Activated CD4-positive, CD25-positive, alpha-beta regulatory T cell treated with anti-CD3 and anti-CD28 coated beads, Interleukin-2, amount 50 U/mL, for 24 hours (primary cell): Measurements from ENCODE around the gene RO60.
A peak's percentile ranks its signal among the peaks of the same experiment; 100 is the strongest.
"Not testable (repeated sequence)": the region's sequence is repeated elsewhere in the genome, so short reads cannot be mapped to it uniquely, and the experiment has no call there.

Experiments used
- ATAC-seq, 2 donors: fragments of 150-1000 bp; cut with Tn5 transposase; one replicate each; pipeline ENCODE4 v1.10.0; 2021; ENCODE audit warnings: mild to moderate bottlenecking in 1 of 2, moderate library complexity in 1 of 2

RO60 gene

DNA sequence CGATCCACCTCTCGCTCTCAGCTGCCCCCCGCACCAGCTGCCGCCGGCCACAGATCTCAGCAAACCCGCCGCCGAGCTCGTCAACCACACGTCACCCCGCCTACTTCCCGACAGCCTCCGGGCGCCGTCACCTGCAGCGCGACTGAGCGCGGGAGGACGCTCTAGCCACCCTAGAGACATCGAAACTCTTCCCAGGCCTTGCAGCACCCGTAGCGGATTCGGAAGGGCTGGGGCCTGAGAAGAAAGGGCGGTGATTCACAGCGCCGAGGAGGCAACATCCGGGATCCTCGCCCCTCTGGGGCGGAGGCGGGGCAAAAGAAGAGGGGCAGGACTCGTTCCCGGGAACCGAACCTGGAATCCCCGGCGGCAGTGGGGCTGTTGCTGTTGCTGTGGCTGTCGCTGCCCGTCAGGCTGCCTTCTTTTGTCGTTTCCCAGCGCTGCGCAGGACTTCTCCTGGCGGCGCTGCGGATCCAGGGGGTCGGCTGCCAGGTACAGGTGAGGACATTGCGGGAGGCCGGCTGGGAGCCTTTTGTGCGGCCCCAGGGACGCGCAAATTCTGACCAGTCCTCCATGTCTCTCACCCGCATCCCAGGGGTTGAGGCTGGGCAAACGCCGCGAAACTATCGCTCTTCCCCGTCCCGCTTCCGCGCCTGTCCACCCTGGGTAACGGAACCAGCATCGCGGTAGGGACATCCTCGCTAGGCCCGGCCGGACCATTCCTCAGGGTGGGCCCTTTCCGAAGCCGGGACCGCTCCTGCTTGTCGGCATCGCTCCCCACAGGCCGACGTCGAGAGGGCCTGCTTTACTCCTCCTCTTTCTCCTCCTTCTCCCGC is at the start of gene RO60, which contains the start of gene UCHL5:
Gene RO60 (plus strand): TSS at position 331 of the 833 bp plus-strand sequence. CDS start 9,443 bp downstream, outside the sequence.
Gene UCHL5 (minus strand): TSS at position 79 of the 833 bp plus-strand sequence. CDS start 100 bp downstream, outside the sequence.
- peak; percentile 96 for ATAC-seq

DNA sequence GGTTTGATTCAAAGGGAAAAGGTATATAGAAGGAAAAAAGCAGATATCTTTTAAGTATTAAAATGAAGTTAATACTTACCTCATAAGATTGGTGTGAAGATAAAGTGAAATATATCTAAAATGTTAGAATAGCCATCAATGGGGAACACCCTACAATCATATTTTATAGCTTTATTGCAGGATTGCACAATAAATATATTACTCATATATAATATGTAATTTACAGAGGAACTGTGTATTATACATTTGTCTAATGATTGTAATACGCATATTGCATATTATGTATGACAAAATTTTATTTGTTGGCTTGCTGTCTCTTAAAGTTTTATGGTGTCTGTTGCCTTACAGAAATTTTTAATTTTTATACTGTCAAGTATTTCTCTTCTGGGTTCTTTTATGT is 48.0 kb upstream of the RO60 start:
- no peak for ATAC-seq

DNA sequence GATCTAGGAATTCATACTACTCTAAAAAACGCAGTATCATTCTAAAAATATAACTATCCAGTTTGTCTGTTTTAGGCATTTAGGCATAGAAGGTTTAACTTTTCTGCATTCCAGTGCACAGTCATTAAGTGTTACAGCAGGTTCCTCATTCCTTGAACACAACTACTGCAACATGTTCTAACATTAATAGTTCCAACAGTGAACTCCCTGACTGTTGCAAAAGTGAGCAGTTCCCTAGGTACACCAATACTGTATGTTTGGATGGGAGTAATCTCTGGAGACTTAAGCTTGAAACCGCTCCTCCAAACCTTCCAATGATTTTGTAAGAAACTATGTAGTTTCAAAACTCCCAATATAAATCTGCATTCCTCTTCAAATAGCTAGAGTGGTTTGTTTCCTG is 46.4 kb upstream of the RO60 start:
- no peak for ATAC-seq

DNA sequence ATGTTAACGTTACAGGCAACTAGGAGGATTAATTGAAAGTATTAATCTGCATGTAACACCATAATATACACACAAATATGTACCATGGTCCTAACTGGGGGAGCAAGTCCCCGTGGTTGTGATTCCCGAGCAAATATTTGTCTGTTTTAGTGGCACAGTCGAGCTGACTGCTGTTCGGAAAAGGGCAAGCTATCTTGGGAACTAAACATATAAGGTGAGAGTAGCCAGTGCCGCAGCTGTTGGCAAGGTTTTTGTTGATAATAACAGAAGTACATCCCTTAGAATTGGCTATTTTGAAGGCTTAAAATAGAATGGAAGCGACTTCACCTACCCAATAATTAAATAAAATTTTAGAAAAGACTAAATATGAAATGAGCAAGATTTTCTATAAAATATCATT is 45.7 kb upstream of the RO60 start:
- no peak for ATAC-seq

DNA sequence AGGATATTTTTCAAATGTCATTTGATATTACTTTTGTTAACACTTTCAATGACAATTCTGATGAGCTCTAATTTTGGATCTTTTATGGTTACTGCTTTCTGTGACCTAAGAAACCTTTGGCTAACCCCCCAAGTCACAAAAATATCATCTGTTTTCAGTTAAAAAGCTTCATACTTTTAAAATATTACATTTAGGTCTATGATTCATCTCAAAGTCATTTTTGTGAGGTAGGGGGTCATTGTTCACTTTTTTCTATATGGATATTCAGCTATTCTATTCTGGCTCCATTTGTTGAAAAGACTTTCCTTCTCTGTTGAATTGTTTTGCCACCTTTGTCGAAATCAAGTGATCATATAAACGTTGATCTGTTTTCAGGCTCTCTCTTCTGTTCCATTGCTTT is 45.0 kb upstream of the RO60 start:
- no peak for ATAC-seq

DNA sequence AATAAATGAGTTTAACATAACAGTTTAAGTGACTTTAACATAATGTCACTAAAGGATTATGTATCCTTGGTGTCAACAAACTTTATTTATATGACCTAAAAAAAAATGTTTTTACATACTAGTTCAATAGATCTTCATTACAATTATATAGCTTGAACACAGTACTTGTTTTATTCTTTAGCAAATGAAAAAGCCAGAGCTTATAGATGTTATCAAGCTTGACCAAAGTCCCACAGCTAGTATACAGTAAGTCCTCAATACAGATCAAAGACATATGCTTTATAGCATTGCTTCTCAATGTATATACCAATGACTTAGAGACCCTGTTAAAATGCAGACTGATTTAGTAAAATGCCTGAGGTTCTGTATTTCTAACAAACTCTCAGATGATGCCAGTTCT is 42.6 kb upstream of the RO60 start:
- ATAC-seq: no peak

DNA sequence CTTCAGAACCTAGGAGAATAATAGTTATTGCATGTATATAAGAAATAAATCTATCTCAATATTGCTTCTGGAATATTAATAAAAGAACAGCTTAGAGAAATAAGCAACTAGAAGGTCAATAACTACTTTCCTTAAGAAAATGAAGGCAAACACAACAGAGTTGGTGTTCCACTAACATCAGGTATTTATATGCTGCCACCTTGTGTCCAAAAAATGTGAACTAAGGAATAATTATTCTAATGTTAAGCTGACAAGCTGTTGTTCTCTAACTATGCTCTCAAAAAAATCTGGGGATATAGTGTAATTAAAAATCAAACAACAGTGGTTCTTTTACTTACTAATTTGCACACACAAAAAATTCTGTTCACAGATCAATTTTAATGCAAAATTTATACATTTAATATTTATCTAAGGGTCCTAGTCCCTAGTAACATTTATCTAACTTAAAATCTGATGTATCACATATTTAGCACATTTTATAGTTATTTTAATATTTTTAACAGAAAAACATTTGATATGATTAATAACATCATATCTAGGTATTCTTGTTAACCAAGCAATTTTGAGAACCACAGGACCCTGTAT is 39.9 kb upstream of the RO60 start:
- no peak for ATAC-seq

DNA sequence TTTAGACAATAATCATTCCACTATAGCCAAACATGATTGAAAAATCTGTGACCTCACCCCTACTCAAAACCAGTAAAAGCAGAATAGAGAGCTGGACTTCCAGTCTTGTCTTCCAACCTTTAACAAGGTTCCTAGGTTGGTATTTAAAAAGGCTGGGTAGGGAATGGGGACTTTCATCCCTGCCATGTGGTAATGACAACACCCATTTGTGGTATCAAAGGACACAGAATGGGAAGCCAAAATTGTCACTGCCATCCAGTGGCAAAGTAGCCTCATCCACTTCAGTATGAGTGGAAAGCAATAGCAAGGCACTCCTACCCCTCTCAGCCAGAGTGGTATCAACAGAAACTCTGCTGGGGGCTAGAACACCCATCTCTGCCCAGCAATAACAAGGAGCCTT is 34.2 kb upstream of the RO60 start:
- ATAC-seq: no peak

DNA sequence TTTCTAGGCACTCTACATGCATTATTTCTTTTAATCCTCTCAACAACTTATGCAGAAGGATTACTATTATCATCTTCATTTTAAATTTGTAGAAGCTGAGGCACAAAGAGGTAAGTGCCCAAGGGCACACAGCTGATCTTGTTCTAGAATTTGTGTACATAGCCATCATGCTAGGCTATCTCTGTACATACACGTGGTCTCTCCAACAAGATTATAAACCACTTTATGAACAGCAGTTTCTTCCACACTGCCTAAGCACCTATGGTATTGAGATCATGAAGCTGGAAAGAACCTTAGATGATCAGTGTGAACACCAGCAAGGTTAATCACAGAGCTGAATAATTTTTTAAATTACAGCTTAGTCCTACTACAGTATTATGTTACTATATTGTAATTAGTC is 29.1 kb upstream of the RO60 start:
- no peak for ATAC-seq

DNA sequence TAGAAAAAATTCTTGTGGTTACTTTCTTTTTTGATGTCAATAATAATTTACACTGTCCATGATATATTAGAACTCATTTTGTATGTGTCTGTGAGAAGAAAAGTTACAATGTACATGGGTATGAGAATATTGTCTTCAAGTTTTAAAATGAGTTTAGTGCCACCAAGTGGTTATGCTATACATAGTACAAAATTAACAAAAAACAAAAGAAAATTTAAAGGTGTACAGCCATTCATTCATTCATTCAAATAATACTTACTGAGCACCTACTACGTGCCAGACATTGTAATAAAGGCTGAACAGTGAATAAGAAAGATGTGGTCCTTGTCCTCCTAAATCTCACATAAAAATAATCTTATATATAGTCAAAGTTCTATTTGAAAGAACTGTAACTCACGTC is 28.0 kb upstream of the RO60 start:
- no peak for ATAC-seq

DNA sequence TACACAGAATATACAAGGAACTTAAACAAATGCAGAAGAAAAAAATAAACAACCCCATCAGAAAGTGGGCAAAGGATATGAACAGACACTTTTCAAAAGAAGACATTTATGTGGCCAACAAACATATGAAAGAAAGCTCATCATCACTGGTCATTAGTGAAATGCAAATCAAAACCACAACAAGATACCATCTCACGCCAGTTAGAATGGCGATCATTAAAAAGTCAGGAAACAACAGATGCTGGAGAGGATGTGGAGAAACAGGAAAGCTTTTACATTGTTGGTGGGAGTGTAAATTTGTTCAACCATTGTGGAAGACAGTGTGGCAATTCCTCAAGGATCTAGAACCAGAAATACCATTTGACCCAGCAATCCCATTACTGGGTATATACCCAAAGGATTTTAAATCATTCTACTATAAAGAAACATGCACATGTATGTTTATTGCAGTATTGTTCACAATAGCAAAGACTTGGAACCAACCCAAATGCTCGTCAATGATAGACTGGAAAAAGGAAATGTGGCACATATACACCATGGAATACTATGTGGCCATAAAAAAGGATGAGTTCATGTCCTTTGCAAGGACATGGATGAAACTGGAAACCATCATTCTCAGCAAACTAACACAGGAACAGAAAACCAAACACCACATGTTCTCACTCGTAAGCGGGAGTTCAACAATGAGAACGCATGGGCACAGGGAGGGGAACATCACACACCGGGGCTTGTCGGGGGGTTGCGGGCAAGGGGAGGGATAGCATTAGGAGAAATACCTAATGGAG is 26.6 kb upstream of the RO60 start:
- ATAC-seq: not testable (repeated sequence)

DNA sequence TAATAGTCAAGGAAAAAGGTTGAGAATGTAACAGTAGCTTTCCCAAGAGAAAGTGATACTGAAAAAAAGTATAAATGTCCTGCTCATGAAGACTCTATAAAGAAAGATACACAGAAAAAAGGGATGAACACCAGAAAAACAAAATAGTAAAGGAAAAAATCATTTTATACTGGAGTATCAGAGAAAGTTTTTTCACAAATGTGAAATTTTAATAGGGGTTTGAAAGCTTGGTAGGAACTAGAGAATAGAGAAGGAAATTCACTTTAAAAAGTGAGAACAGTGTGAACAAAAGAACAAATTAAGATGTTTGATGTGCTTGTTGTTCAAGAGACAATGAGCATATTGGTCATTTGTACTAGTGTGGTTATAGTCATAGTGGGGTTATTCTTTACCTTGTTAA is 25.8 kb upstream of the RO60 start:
- no peak for ATAC-seq

DNA sequence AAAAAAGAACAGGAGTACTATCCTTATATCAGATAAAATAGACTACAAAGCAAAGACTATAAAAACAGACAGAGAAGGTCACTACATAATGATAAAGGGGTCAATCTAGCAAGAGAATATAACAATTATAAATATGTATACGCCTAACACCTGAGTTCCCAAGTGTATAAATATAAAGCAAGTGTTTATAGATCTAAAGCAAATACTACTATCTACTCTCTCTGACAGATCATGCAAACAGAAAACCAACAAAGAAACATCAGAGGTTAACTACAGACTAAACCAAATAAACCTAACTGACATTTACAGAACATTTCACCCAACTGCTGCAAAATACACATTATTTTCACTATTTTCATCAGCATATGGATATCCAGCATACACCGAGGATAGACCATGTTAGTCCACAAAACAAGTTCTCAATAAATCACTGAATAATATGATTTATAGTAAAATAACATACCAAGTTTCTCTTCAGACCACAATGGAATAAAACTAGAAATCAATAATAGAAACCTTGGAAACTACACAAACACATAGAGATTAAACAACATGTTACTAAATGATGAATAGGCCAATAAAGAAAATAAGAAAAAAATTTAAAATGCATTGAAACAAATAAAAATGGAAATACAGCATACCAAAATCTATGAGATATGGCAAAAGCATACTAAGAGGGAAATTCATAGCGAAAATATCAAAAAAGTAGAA is 22.9 kb upstream of the RO60 start:
- ATAC-seq: no peak

DNA sequence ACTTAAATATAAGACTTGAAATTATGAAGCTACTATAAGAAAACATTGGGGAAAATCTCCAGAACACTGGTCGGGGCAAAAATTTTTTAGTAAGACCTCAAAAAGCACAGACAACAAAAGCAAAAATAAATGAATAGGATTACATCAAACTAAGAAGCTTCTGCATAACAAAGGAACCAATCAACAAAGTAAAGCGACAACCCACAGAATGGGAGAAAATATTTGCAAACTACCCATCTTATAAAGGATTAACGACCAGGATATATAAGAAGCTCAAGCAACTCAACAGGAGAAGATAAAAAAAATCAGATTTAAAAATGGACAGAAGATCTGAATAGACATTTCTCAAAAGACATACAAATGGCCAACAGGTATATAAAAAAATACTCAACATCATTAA is 19.4 kb upstream of the RO60 start:
- no peak for ATAC-seq

DNA sequence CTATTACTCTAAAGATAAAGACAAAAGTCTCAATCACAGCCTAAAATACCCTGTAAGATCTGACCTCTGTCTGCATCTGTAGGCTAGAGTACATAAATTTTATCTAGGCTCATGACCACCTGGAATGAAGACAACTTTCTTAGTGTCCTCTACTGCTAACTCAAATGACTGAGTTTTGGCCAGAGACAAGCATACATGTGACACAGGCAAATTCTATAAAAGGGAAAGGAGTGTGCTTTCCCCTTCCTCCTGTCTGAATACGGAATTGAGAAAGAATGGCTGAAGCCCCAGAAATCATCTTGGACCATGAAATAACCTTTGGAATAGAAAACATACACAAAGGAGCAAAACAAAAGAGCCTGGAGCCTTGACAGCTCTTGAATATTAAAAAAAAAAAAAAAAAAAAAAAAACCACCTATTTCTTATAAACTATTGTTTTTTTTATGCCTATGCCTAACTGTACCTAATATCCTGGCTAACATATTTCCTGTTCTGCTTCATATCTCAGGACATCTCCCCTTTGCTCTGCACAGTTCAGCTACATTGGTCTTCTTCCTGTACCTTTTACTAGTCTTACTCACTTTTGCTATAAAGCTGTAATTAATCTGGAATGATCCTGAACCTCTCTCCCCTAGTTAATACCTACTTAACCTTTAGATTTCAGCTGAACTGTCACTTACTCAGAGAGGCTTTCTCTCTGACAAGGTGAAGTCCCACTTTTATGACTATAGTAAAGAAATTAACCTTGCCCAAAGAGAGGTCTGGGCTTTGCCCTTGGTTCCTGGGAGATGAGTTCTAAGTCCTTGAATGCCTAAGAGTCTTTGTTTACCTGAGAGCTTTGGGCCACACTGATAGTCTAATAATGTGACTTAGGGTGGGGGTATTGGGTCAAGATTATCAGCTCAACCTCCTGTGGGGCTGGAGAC is 16.4 kb upstream of the RO60 start:
- ATAC-seq: no peak

DNA sequence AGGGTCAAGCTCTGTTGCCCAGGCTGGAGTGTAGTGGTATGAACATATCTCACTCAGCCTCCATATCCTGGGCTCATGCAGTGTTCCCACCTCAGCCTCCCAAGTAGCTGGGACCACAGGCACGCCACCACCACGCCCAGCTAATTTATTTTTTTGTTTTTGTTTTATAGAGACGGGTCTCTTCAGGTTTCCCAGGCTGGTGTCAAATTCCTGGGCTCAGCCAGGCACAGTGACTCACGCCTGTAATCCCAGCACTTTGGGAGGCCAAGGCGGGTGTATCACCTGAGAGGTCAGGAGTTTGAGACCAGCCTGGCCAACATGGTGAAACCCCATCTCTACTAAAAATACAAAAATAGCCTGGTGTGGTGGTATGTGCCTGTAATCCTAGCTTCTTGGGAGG is 10.5 kb upstream of the RO60 start:
- ATAC-seq: not testable (repeated sequence)

DNA sequence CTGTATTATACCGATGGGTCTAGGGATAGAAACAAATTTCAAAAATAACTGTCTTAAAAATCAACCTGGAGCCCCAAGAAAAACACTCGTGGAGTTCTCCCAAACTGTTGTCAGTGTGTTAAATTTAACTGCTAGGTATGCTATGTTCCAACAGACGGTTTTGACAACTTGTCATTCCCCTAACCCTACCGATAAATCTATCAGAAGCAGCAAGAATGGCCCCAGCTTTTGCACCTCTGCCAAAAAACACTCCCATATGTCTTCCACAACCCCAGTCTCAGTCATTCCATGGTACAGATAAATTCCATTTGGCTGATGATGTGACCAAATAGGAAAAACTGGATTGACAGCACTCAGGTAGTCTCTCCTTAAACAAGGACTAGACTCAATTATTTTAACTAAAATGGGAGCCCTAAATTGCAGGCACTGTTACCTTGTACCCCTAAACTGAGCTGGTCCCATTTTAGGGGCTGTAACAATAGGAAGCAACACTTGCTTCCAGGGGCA is 5.2 kb upstream of the RO60 start:
- no peak for ATAC-seq

DNA sequence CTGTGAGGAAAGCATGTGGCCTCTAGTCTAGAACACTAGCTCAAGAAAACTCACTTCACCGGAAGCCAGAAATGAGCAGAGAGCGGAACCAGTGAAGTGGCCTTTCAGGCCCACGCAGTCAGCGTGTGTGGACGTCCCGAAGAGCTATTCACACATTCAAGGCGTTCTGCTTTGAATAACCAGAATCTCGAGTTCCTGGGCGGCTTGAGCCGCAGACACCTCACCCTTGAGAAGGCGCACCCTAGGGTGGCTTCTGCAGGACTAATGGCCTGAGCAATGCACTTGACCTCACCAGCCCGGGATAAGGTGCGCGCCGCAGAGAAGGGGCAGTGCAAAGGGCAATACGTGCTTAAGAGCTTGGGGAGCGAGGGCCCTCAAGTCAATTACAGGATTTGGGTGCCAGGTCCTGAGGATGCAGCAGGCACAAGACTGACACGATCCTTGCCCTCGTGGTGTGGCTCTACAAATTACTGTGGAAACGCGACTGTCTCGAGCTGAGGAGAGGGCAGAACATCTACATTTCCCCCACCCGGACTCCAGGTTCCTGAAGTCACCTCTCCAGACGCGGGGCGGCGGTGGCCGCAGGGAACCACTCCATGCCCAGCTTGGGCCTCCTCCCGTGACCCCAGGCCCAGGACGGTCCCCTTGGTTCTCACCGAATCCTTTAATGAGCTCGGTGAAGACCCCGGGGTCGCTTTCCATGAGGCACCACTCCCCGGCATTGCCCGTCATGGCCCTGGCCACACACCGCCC is 707 bp upstream of the RO60 start:
- ATAC-seq: peak; percentile 44 to 59

DNA sequence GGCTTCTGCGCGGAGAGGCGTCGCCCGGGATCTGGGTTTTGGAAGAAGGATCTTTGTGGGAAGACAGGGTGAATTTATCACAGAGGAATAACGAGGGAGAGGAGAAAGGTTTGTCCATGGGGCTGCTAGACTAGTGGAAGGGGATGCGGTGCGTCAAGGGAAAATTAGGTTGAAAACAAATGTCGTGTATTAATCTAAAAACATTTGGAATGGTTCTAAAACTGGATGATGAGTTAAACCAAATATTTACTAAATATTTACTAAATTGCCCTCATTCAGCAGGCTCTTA is 647 bp downstream of the RO60 start:
- no peak for ATAC-seq

DNA sequence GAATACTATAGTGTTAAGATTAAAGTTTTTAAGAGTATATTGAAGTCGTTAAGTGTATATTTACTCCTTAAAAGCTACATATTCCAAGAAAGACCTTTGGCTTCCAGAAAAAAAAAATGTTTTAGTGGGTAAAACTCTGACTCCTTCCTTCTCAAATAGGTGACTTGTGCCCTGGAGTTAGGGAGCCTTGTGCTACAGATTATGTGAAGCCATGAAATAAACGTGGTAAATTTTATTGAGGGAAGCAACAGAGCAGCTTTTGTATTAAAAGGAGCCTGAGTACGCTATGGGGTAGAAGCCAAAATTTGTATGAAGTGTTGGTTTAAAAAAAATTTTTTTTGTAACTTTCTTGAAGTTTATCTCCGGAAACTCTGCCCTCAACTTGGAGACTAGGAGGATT is 994 bp downstream of the RO60 start:
- no peak for ATAC-seq

DNA sequence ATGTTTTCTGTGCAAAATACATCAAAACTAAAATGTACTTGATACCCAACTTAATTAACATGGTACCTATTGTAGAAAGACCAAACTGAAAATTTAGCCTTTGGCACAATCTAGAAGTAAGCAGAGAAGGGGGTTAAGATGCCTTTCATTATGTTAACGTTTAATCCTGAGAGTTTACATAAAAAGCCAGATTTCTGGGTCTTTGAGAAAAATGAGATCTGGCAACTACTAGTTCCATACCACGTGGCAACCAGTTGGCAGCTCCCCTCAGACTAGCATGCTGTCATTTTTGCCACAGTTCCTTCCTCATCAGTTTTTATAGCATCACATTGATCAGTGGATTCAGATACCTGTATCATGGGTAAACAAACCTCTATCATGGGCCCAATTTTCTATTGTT is 1.5 kb downstream of the RO60 start:
- ATAC-seq: no peak
